ENCODE measurements around the gene CYP20A1.
"Not testable (repeated sequence)": the region's sequence is repeated elsewhere in the genome, so short reads cannot be mapped to it uniquely, and the experiment has no call there.

CYP20A1 gene, protein sequence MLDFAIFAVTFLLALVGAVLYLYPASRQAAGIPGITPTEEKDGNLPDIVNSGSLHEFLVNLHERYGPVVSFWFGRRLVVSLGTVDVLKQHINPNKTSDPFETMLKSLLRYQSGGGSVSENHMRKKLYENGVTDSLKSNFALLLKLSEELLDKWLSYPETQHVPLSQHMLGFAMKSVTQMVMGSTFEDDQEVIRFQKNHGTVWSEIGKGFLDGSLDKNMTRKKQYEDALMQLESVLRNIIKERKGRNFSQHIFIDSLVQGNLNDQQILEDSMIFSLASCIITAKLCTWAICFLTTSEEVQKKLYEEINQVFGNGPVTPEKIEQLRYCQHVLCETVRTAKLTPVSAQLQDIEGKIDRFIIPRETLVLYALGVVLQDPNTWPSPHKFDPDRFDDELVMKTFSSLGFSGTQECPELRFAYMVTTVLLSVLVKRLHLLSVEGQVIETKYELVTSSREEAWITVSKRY

DNA sequence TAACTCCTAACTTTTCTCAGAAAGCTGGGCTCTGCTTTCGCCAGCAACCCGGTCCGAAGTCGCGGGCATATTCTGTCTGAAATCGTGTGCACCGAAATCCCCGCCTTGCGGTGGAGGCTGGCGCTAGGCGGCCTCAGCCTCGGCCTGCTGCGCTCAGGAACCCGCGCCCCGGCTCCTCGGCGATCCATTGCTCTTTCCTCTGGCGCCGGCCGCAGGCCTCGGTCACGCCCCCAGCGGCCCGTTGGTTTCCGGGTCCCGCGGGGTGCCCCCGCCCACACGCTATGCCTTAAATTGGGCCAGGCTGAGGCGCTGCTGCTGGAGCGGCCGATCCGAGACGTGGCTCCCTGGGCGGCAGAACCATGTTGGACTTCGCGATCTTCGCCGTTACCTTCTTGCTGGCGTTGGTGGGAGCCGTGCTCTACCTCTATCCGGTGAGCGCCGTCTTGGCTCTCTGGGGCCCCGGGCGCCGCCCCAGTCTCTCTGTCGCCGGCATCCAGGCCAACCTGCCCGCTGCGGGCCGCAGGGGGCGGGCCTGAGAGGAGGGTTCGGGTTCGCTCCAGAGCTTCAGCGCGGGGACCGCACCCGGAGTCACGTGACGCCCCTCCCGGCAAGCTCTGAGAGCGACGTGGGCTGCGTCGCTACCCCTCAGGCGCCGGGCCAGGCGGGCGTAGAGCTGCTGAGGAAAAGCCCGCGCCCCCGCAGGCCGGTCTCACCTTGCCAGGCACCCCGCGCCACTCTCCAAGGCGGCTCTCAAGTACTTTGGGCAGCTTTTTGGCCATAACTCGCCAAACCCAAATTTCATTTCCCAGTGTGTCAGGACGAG is at the start of gene CYP20A1:
CYP20A1 (plus strand) TSS at position 315 of the 823 bp plus-strand sequence; CDS start at position 360, 45 bp downstream.
- peak; percentile 89 to 95 for DNase-seq

DNA sequence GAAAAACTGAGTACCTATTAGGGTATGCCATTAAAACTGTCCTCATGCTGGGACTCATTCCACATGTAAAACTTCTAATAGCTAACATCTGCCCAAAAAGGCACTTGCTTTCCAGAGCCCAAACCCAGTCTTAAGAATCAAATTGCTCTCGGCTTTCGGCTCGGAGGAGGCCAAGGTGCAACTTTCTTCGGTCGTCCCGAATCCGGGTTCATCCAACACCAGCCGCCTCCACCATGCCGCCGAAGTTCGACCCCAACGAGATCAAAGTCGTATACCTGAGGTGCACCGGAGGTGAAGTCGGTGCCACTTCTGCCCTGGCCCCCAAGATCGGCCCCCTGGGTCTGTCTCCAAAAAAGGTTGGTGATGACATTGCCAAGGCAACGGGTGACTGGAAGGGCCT is 48.3 kb upstream of the CYP20A1 start:
- DNase-seq, result not testable (repeated sequence)

DNA sequence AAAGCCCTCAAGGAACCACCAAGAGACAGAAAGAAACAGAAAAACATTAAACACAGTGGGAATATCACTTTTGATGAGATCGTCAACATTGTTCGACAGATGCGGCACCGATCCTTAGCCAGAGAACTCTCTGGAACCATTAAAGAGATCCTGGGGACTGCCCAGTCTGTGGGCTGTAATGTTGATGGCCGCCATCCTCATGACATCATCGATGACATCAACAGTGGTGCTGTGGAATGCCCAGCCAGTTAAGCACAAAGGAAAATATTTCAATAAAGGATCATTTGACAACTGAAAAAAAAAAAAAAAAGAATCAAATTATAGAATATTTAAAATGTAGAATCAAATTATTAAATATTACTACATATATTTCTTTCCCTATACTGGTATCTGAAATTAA is 47.8 kb upstream of the CYP20A1 start:
- DNase-seq, result not testable (repeated sequence)

DNA sequence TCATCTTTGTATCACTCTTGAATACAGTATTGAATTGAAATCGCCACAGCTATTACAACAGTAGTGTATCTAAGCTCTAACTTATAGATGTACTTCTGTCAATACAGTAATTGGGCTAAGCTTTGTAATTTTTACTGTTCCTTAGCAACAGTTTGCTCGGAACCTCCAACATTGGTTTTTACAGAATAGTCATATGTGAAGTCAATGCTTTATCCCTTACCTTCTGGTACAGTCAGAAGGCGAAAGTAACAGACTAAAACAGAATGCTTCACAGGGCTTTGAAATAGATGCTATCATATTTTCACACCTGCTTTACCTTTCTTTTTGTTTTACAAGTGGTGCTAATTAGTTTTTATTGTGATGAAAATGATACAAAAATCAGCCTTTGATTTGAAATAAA is 46.9 kb upstream of the CYP20A1 start:
- no peak for DNase-seq

DNA sequence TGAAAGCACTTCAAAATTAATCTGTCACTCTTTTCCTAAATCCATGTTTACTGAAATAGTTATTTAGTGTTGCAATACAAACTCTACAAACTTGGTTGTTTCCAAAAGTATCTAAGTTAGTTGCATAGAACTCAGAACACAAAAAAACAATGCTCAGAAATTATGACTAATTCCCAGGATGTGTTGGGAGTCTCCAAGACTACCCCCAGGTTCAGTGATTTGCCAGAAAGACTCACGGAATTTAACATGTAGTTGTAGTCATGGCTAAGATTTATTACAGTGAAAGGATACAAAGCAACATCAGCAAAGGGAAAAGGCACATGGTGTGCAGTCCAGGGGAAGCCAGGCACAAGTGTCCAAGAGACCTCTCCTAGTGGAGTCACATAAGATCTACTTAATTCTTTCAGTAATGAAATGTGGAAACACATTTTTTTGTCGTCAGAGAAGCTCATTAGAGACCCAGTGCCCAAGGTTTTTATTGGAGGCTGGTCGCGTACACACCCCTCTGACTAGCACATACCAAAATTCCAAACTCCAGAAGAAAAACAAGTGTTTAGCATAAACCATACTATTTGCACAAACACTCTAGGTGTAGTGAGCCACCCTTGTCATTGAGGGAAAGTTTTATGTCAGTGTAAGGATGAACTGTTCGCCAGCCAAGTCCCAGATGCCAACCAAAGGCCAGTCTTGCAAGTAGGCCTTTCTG is 43.3 kb upstream of the CYP20A1 start:
- DNase-seq, result no peak

DNA sequence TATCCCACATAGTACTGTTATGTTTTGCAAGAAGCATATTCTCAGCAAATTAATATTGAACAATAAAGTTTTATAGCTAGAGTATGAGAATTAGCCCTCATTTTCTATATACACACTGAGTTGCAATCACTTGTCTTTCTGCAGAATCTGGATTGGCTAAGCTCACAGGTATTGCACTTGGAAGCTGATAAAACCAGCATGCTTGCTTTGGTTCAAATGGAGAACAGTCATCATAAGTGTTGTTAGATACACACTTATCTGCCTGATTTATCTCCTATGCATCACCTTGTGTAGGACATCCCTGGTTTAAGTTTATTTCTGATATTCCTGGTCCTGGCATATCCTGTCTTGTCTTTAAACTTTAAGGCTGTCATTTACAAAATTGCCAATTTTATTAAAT is 38.0 kb upstream of the CYP20A1 start:
- no peak for DNase-seq

DNA sequence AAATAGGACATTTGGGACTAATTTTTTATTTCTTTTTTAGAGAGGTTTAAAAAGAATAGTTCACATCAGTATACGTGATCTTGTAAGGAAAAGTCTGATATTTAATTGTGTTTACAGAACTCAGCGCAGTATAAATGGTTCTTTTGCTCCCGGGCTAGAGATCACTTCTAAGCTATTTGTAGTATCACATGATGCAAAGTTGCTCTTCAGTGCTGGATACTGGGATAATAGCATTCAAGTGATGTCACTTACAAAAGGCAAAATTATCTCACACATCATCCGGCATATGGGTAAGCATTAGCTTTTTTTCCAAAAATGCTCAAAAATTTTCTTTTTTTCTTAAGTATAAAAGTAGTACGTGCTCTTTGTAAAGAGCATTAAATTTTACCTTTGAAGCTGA is 37.4 kb upstream of the CYP20A1 start:
- DNase-seq, result no peak

DNA sequence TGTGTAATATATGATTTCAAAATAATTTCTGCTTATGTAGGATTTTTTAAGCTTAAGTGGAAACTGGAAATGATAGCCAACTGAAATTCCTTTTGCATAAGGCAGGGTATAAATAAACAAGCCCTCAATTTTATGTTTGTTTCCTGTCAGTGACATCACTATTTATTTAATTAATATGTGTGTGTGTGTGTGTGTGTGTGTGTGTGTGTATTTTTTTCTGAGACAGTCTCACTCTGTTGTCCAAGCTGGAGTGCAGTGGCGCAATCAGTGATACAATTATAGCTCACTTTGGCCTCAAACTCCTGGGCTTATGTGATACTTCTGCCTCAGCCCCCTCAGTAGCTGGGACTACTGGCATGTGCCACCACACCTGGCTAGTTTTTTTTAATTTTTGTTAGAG is 29.3 kb upstream of the CYP20A1 start:
- DNase-seq, result no peak

DNA sequence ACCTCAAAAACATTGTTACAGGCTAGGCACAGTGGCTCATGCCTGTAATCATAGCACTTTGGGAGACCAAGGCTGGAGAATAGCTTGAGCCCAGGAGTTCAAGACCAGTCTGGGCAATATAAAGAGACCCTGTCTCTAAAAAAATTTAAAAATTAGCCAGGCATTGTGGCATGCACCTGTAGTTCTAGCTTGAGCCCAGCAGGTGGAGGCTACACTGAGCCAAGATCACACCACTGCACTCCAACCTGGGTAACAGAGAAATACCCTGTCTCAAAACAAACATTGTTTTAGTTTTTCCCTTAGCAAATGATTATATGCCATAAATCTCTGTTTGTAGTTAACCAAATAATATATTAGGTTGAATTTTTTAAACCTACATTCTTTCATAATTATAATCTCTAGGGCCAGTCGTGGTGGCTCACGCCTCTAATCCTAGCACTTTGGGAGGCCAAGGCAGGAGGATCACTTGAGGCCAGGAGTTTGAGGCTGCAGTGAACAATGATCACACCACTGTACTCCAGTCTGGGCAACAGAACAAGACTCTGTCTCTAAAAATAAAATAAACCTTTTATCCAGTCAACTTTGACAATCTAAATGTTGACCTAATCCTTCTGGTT is 13.3 kb upstream of the CYP20A1 start:
- DNase-seq, result peak in 1 of 2 experiments; percentile 20

DNA sequence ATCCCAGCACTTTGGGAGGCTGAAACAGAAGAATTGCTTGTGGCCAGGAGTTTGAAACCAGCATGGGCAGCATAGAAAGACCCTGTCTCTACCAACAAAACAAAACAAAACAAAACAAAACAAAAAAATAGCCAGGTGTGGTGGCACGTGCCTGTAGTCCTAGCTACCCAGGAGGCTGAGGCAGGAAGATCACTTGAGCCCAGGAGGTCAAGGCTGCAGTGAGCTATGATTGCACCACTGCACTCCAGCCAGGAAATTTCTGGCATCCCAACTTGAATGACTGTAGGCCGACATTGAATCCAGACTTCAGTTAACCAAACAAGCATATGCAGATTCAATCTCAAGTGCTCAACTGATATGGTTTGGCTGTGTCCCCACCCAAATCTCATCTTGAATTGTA is 9.1 kb upstream of the CYP20A1 start:
- not testable (repeated sequence) for DNase-seq

DNA sequence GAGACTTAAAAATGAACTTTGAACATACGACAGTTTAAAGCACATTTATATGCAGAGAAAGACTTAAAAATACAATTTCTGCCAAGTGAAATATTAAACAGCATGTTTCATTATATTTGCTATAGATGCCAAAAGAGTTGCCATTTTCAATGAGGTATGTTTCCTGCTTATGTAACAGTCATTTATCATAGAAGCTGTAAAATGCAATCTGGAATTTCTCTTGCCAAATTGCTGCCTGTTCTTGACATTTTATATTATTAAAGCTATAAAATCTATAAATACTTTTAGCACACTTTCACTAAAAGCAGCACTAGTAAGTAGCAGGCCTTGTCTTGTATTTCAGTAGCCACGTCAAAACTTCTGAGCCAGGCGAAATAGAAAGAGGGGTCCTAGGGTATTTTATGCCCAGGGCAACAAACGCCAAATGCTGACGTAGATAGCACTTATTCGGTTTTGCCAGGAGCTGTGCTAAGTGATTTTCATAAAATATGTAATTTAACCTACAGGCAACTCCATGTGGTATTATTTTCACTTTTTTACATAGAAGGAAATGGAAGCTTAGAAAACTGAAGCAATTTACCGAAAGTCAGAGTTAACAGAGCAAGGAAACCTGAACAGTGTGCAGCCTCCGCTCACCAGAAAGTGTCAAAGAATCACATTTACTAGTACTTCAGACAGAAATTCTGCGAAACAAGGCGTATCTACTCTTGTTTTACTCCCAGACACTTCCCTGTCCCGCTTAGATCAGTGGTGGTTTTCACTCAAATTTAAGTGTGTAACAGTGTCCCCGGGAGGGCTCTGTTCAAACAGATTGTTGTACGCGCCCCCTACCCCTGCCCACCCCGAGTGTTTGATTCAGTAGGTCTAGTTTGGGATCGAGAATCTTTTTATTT is 1.2 kb upstream of the CYP20A1 start:
- no peak for DNase-seq

DNA sequence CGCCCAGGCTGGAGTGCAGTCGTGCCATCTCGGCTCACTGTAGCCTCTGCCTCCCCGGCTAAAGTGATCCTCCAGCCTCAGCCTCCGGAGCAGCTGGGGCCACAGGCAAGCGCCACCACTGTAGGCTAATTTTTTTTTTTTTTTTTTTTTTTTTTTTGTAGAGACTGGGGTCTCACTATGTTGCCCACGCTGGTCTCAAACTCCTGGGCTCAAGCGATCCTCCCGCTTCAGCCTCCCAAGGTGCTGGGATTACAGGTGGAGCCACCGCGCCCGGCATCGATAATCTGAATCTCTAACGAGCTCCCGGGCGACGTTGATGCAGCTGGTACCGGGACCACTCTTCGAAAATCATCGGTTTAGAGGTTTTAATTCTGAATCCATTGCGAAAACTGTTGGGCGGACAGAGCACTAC is 520 bp upstream of the CYP20A1 start:
- DNase-seq, result no peak

DNA sequence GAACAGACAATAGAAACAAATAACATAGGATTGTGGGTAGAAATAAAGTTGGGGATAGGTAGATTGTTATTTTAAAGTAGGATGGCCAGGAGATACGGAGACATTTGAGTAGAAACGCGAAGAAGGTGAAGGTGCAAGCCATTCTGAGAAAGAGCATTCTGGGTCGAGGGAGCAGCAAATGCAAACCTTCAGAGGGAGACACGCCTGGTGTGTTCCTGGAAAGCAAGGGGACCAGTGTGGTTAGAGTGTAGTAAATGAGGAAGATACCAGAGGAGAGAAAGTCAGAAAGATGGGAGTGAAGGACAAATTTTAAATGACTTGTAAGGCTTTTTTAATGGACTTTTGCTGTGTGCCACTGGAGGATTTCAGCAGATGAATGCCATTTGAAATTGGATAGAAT is 1.7 kb downstream of the CYP20A1 start:
- no peak for DNase-seq

DNA sequence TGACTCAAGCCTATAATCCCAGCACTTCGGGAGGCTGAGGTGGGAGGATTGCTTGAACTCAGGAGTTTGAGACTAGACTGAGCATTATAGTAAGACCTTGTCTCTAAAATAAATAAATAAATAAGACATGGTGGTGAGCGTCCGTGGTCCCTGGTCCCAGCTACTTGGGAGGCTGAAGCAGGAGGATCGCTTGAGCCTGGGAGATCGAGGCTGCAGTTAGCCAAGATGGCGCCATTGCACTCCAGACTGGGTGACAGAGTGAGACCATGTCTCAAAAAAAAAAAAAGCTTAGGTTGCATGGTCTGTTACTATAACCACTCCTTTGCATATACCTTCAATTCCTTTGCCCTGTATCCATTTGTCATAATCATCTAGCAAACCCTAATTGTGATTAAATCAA is 3.7 kb downstream of the CYP20A1 start:
- no peak for DNase-seq

DNA sequence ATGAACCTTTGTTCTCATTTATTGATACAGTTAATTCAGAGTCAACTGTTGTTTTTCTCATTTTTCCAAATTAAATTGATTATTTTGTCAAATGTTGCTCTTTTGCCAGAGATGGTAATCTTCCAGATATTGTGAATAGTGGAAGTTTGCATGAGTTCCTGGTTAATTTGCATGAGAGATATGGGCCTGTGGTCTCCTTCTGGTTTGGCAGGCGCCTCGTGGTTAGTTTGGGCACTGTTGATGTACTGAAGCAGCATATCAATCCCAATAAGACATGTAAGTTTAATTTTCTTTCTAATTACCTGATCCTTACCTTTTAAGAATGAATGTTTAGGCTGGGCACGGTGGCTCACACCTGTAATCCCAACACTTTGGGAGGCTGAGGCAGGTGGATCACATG is 7.8 kb downstream of the CYP20A1 start:
- no peak for DNase-seq

DNA sequence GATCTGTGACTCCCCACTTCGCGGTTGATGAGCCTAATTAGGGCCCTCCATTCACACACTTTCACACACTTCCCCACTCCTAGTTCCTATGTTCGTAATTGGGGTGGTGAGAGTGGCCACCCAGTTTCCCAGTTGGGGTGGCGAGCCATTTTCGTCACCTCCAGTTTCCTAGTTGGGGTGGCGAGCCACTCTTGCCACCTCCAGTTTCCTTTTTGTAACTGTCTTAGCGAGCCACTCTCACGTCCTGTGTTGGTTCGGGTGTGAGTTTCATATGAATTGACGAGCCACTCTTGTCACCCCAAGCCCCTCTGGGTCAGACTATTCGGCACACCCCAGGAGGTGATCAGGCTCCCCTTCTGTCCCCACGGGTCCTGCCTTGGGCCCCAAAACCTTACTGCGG is 14.0 kb downstream of the CYP20A1 start:
- DNase-seq, result no peak

DNA sequence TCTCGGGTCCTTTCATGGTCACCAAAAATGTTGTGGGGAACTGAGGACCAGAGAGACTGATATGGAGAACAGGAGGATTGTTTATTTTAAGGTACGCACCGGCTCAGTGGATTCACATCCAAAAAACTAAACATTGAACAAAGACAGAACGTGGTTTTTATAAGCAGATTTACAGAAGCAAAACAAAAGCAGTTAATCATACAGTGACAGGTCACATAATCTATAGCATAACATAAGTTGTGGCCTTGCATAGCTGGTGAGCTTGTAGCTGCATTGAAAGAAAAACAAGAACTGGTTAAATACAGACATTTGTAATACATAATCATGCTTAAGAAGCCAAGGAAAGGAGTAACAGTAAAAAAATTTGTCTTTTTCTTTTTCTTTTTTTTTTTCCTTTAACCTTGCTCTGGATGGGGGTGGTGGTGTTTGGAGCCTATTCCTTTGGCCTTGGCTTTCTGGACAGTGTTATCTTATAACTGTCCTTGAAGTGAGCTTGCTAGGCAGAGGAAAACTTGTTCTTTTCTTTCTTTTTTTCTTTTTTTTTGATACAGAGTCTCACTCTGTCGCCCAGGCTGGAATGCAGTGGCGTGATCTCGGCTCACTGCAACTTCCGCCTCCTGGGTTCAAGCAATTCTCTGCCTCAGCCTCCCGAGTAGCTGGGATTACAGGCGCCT is 14.7 kb downstream of the CYP20A1 start:
- DNase-seq, result not testable (repeated sequence)

DNA sequence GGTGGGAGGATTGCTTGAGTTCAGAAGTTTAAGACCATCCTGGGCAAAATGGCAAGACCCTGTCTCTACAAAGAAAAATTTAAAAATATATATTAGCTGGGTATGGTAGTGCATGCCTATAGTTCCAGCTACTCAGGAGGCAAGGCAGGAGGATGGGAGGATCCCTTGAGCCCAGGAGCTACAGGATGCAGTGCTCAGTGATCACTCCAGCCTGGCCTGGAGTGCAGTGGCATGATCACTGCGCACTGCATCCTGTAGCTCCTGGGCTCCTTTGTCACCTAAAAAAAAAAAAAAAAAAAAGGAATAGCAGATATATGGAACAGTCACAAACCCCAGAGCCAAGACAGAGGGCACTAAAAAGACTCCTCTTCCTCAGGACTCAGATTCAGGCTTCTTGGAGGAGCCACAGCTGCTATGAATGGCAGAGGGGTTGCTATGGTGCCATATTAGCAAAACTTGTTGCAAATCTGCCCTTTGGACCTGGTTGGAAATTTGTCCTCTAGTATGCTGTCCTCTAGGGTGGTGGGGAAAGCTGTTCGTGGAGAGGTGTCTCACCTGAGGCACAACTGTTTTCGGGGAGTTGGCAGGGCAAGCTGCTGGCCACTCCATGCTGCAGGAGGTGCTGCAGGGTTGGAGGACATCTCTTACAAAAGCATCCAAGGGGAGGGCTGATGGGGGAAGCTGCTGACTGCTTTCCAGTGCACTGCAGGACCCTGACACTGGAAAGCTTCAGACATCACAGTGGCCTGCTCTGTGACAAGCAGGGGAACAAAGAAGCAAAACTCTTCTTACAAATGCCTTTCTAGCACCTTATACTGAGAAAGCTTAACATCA is 22.7 kb downstream of the CYP20A1 start:
- no peak for DNase-seq

DNA sequence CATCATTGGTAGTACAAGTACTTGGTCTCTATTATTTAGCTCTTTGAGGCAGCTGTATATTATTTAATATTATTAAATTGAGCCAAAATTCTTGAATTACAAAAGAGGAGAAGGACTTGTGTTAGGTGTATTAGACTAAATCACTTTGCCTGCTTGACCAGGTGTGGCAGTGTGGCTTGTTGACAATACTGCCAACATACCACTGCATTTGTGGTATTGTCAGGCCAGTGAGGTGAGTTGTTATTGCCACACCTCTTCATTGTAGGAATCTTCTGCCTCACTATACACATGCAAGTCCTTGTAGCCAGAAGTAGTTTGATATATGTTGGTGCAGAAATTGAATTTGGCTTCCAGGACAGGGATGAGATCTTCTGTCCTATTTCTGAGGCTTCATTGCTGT is 40.5 kb downstream of the CYP20A1 start:
- DNase-seq, result no peak

DNA sequence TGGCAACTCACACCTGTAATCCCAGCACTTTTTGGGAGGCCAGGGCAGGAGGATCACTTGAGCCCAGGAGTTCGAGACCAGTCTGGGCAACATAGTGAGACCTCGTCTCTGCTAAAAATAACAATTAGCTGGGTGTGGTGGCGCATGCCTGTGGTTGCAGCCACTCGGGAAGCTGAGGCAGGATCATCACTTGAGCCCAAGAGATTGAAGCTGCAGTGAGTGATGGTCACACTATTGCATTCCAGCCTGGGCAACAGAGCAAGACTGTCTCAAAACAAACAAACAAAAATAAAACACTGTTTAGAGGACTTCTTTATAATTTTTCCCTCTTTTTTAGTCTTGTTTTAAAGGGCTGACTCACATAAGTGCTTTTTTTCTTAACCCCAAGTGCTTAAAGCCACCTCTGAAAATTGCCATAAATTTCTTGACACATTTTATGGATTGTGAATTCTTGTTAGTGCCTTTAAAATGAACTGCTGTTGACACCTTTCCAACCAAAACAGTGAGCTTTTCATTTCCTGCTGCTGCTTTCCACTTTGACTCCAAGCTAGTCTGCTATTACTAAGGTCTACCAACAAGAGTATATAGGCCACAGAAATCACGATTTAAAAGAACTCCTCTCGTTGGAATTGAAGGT is 41.7 kb downstream of the CYP20A1 start:
- no peak for DNase-seq
